Gastrocnemius medialis (tissue), 4 donors: ENCODE measurements around the gene DIPK1B.

ENCODE experiments used
- CTCF ChIP-seq, 5 experiments: fragments of 450-650 bp in 3 of 5; fragments of 200-600 bp in 2 of 5; sonication (generic) in 2 of 5; IDR thresholded peaks in 4 of 5; conservative IDR thresholded peaks in 1 of 5; 1 replicate in 4 of 5; 2 replicates in 1 of 5; pipeline ENCODE4 v1.5.1; 2016 to 2019; ENCODE audit warnings: antibody characterized with exemption in 5 of 5, mild to moderate bottlenecking in 3 of 5, moderate library complexity in 3 of 5
- POLR2A ChIP-seq, 2 donors: fragments of 450-650 bp; IDR thresholded peaks; one replicate each; pipeline ENCODE4 v1.6.1; 2017; ENCODE audit warnings: antibody characterized with exemption in 2 of 2, mild to moderate bottlenecking in 2 of 2, moderate library complexity in 2 of 2

- TF ChIP-seq POLR2A (IDR thresholded peaks at IDR 0.05) = no peak
- no peak for TF ChIP-seq CTCF (IDR thresholded peaks at IDR 0.05 in 4 of 5, conservative IDR thresholded peaks at IDR 0.05 in 1 of 5)
Measured at GRCh38 chr9:136709454-136710109, 2.8 kb upstream of the DIPK1B start.
